ENCODE data around the gene KHDRBS1.

Gene KHDRBS1

GRCh38 chr1:32066489-32066873, 52.8 kb downstream of the KHDRBS1 start:
- Histone ChIP-seq H3K9ac (ENCODE audit: low read depth, low read length, poor library complexity, severe bottlenecking) (no peak overlapping the region), H3K36me3 (ENCODE audit: insufficient read depth, low read length) (peaks cover 10% of the 10 kb centered on the region; the same call in 1 of the 2 replicates), H3K27me3 (ENCODE audit: insufficient read depth, low read length, poor library complexity, severe bottlenecking) (no peaks in the 10 kb centered on the region), H3K9me2 (replicated peaks; ENCODE audit: low read depth, low read length) (no peaks in the 10 kb centered on the region), H3F3A (ENCODE audit: low read depth) (peaks cover 14% of the 10 kb centered on the region), H3K4me3 (ENCODE audit: low read length, poor library complexity, severe bottlenecking) (no peak overlapping the region), H2AFZ (ENCODE audit: low read length) (no peak overlapping the region), H3K9me3 (ENCODE audit: insufficient read depth, low read depth, low read length) (no peaks in the 10 kb centered on the region), H3K4me2 (ENCODE audit: low read depth, low read length, poor library complexity, severe bottlenecking) (peak overlapping the region; percentile 38), H4K20me1 (ENCODE audit: insufficient read depth, low read length, poor library complexity, severe bottlenecking) (peaks cover 8% of the 10 kb centered on the region), H3K79me2 (ENCODE audit: insufficient read depth, low read length) (no peaks in the 10 kb centered on the region), H3K4me1 (ENCODE audit: insufficient read depth, low read length, poor library complexity, severe bottlenecking) (peaks cover 26% of the 10 kb centered on the region)
- TF ChIP-seq CTCF (conservative IDR thresholded peaks at IDR 0.05; ENCODE audit: low read length) (no peak), EZH2phosphoT487 (IDR thresholded peaks at IDR 0.05; ENCODE audit: borderline replicate concordance) (no peak)

GRCh38 chr1:32068957-32069588, 55.4 kb downstream of the KHDRBS1 start:
- Histone ChIP-seq H3K4me2 (ENCODE audit: low read depth, low read length, poor library complexity, severe bottlenecking) (no peak overlapping the region), H2AFZ (ENCODE audit: low read length) (no peak overlapping the region), H3K9me2 (replicated peaks; ENCODE audit: low read depth, low read length) (no peaks in the 10 kb centered on the region), H3K36me3 (ENCODE audit: insufficient read depth, low read length) (no peaks in the 10 kb centered on the region), H3K27me3 (ENCODE audit: insufficient read depth, low read length, poor library complexity, severe bottlenecking) (no peaks in the 10 kb centered on the region), H4K20me1 (ENCODE audit: insufficient read depth, low read length, poor library complexity, severe bottlenecking) (peaks cover 4% of the 10 kb centered on the region), H3K9ac (ENCODE audit: low read depth, low read length, poor library complexity, severe bottlenecking) (no peak overlapping the region), H3K4me1 (ENCODE audit: insufficient read depth, low read length, poor library complexity, severe bottlenecking) (peaks cover 21% of the 10 kb centered on the region), H3K79me2 (ENCODE audit: insufficient read depth, low read length) (peaks cover 7% of the 10 kb centered on the region; the same call in 1 of the 2 replicates), H3K4me3 (ENCODE audit: low read length, poor library complexity, severe bottlenecking) (no peak overlapping the region), H3K9me3 (ENCODE audit: insufficient read depth, low read depth, low read length) (no peaks in the 10 kb centered on the region), H3F3A (ENCODE audit: low read depth) (0 out of 2 replicates have a peak, but pooled peaks cover 5% of the 10 kb centered on the region)
- TF ChIP-seq EZH2phosphoT487 (IDR thresholded peaks at IDR 0.05; ENCODE audit: borderline replicate concordance) (no peak), CTCF (conservative IDR thresholded peaks at IDR 0.05; ENCODE audit: low read length) (no peak)

- peak overlapping the region; percentile 78 for H3K4me3 ChIP-seq (ENCODE audit: low read length, poor library complexity, severe bottlenecking)
- peak overlapping the region; percentile 73 for H2AFZ ChIP-seq (ENCODE audit: low read length)
- no peak for TF ChIP-seq EZH2phosphoT487 (IDR thresholded peaks at IDR 0.05; ENCODE audit: borderline replicate concordance)
- no peak for TF ChIP-seq CTCF (conservative IDR thresholded peaks at IDR 0.05; ENCODE audit: low read length)
- H3K27me3 ChIP-seq (ENCODE audit: insufficient read depth, low read length, poor library complexity, severe bottlenecking): no peaks in the 10 kb centered on the region
- H3K9me2 ChIP-seq (replicated peaks; ENCODE audit: low read depth, low read length): no peaks in the 10 kb centered on the region
- H3K9ac ChIP-seq (ENCODE audit: low read depth, low read length, poor library complexity, severe bottlenecking): peak overlapping the region; percentile 80
- peaks cover 11% of the 10 kb centered on the region for H4K20me1 ChIP-seq (ENCODE audit: insufficient read depth, low read length, poor library complexity, severe bottlenecking)
- peaks cover 28% of the 10 kb centered on the region; the same call in 1 of the 2 replicates for H3K79me2 ChIP-seq (ENCODE audit: insufficient read depth, low read length)
- H3K4me2 ChIP-seq (ENCODE audit: low read depth, low read length, poor library complexity, severe bottlenecking): peak overlapping the region; percentile 77
- peaks cover 9% of the 10 kb centered on the region; the same call in 1 of the 2 replicates for H3K36me3 ChIP-seq (ENCODE audit: insufficient read depth, low read length)
- peaks cover 25% of the 10 kb centered on the region for H3K4me1 ChIP-seq (ENCODE audit: insufficient read depth, low read length, poor library complexity, severe bottlenecking)
- no peaks in the 10 kb centered on the region for H3F3A ChIP-seq (ENCODE audit: low read depth)
- H3K9me3 ChIP-seq (ENCODE audit: insufficient read depth, low read depth, low read length): no peaks in the 10 kb centered on the region
Measured at GRCh38 chr1:32071758-32072621, 58.3 kb downstream of the KHDRBS1 start.

Measured in Loucy (cell line).